Ovary (tissue), 9 donors: ENCODE data around the gene KAT6B. TPM values are rescaled to one million over a fixed set of nuclear protein-coding genes. Genes with fewer than 3 reads are reported as not detected.

ENCODE experiments used
- DNase-seq, 5 donors: peaks; one replicate each; pipeline ENCODE4 v3.0.0-alpha.2; 2019 to 2020
- H3K27ac ChIP-seq, 2 donors: fragments of 200-600 bp; one replicate each; pipeline versions ENCODE4 v1.5.1 to v1.8.0; 2019 to 2022
- H3K27me3 ChIP-seq: fragments of 200-600 bp; one replicate; pipeline ENCODE4 v1.8.0; 2022
- H3K36me3 ChIP-seq: fragments of 200-600 bp; sonication (generic); one replicate; pipeline ENCODE4 v1.5.1; 2019
- H3K4me1 ChIP-seq: one replicate; pipeline ENCODE4 v1.8.1; 2013; ENCODE audit warnings: mild to moderate bottlenecking, moderate library complexity; ENCODE audit not compliant: insufficient read depth
- H3K4me3 ChIP-seq: fragments of 200-600 bp; sonication (generic); one replicate; pipeline ENCODE4 v1.5.1; 2017
- H3K9me3 ChIP-seq, 2 donors: fragments of 200-600 bp in 1 of 2; sonication (generic) in 1 of 2; one replicate each; pipeline versions ENCODE4 v1.5.1 to v1.8.1; 2013 to 2019; ENCODE audit warnings: mild to moderate bottlenecking in 1 of 2, moderate library complexity in 1 of 2
- CTCF ChIP-seq, 3 donors: fragments of 450-650 bp in 2 of 3; fragments of 200-600 bp in 1 of 3; IDR thresholded peaks; one replicate each; pipeline versions ENCODE4 v1.5.1 to v1.8.0; 2016 to 2022; ENCODE audit warnings: antibody characterized with exemption in 3 of 3, mild to moderate bottlenecking in 1 of 3
- EP300 ChIP-seq: sonication (generic); formaldehyde crosslinking; IDR thresholded peaks from one replicate; pipeline ENCODE4 v1.6.1; 2017; ENCODE audit warnings: antibody characterized with exemption
- POLR2A ChIP-seq: fragments of 450-650 bp; IDR thresholded peaks from one replicate; pipeline ENCODE4 v1.6.1; 2017; ENCODE audit warnings: antibody characterized with exemption, mild to moderate bottlenecking, moderate library complexity
- WGBS, 3 donors: extraction: QIAGEN DNeasy Blood & Tissue Kit in 1 of 3; methylation state at CpG; one replicate each; pipeline versions ENCODE4 v1.1.5 to v1.1.7; 2013 to 2017; 5-methylcytosine and 5-hydroxymethylcytosine counted together
- intact Hi-C, 4 donors: fragments of 100-400 bp; cut with DNase I; formaldehyde crosslinking; loops; one replicate each; pipeline versions ENCODE4 v1.11.0 to v1.15.1; 2022 to 2023
- polyA plus RNA-seq, 2 donors: library from polyadenylated mRNA; stranded (reverse); fragments of 200-250 nt in 1 of 2; fragments of 350-450 nt in 1 of 2; fragmentation: Illumina TruSeq in 1 of 2; extraction: RNeasy Lipid Tissue Mini Kit (QIAGEN cat#74804) in 1 of 2; gene quantifications; one replicate each; pipeline ENCODE4 v1.2.3, GENCODE V29; 2013 to 2014
- total RNA-seq, 7 donors: library from RNA; depleted of rRNA in 2 of 7; stranded (reverse); fragments of >200 nt in 2 of 7; fragmentation: NEBNext Ultra II Directional in 3 of 7; extraction: Animal tissue kit (Norgen Biotek cat#: 25700) in 3 of 7; gene quantifications; one replicate each; pipeline versions ENCODE4 v1.1.0 to v1.2.4, GENCODE V29; 2016 to 2023
- donor health status: DM: no; HTN: no; CAD: no; lungs with moderate emphysema.
- donor health status: DM: no; HTN: no; CAD: no.
- donor health status: Bipolar disorder and iron deficiency.
- donor health status: DM: yes; HTN: yes; CAD: no.
- donor health status: DM: no; HTN: no; CAD: no.
- donor health status: DM: yes; HTN: yes; CAD: no.

KAT6B gene
- total and polyA plus RNA-seq, 9 donors, result 14.9 to 61.6 (median 49.2) TPM

GRCh38 chr10:75018686-75019307, 192.4 kb downstream of the KAT6B start:
- TF ChIP-seq EP300, result no peak
- no peak for TF ChIP-seq POLR2A
- TF ChIP-seq CTCF (IDR thresholded peaks at IDR 0.05), result no peak
- H3K4me3 ChIP-seq, result no peak overlapping the region
- no peaks in the 10 kb centered on the region for H3K36me3 ChIP-seq
- H3K27ac ChIP-seq, result no peak overlapping the region
- no peak for DNase-seq
- no peaks in the 10 kb centered on the region for H3K27me3 ChIP-seq
- no peaks in the 10 kb centered on the region for H3K9me3 ChIP-seq
- WGBS, 3 donors, result 81 to 89% (median 84%) methylated on average over 8 of the region's 8 CpGs
- H3K4me1 ChIP-seq, result peaks cover 3% of the 10 kb centered on the region
- intact Hi-C loops, result loop anchor here in 3 of 4 donors (5.0 to 10.0 kb wide), 3 partner anchors 166 to 744 kb away; no protein-coding TSS in a partner anchor

DNA sequence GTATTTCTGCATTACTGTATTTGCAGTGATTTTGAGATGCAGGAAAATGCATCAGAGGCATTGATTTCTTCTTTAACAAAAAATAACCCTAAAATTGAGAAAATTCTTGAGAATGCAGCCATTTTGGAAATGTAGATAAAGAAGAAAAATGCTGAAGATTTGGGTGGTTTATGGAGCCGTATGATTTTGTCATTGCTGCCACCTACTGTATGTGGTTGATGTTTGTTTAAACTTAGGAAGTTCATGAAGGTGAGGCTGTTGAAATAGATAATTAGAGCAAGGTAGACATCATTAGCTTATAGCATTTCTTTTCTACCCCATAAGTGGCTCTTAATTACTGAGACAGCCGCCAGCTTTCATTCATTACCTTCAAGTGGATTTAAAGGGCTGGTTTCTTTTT, 193.0 kb downstream of the KAT6B start:
- H3K4me3 ChIP-seq, result no peak overlapping the region
- no peak overlapping the region for H3K27ac ChIP-seq
- TF ChIP-seq CTCF (IDR thresholded peaks at IDR 0.05), result no peak
- no peak for TF ChIP-seq EP300
- TF ChIP-seq POLR2A, result no peak
- intact Hi-C loops, result loop anchor here in 3 of 4 donors (5.0 to 10.0 kb wide), 3 partner anchors 167 to 745 kb away; no protein-coding TSS in a partner anchor
- no peaks in the 10 kb centered on the region for H3K27me3 ChIP-seq
- H3K9me3 ChIP-seq, result no peaks in the 10 kb centered on the region
- WGBS, 3 donors, result 56 to 71% (median 62%) methylated on average over 2 of the region's 2 CpGs
- no peaks in the 10 kb centered on the region for H3K36me3 ChIP-seq
- DNase-seq, result no peak
- H3K4me1 ChIP-seq, result peaks cover 3% of the 10 kb centered on the region

DNA sequence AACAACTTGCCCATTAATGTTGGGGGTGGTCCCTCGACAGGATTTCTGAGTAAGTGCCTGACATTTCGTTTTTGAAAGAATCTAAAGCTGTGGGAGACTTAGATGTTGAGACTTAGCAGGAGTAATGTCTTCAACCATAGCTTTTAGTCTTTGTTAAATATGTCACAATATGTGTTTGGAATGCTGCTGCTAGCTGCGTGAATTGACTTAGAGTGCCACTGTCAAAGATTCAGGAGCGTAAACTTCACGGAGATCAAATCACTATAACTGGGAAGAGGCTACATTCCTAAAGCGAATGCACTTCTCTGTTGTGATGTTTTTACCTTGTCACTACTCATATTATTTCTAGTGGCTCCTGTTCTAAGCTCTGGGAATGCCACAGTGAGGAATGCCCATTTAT, 193.8 kb downstream of the KAT6B start:
- Histone ChIP-seq H3K9me3 (no peaks in the 10 kb centered on the region), H3K27ac (no peak overlapping the region), H3K4me1 (peaks cover 2% of the 10 kb centered on the region), H3K36me3 (no peaks in the 10 kb centered on the region), H3K4me3 (no peak overlapping the region), H3K27me3 (no peaks in the 10 kb centered on the region)
- 82 to 84% (median 83%) methylated on average over 6 of the region's 6 CpGs for WGBS, 3 donors
- intact Hi-C loops, result loop anchor here in 2 of 4 donors (5.0 to 10.0 kb wide), 2 partner anchors 753 to 755 kb away; no protein-coding TSS in a partner anchor
- TF ChIP-seq CTCF (IDR thresholded peaks at IDR 0.05), result no peak
- no peak for TF ChIP-seq EP300
- TF ChIP-seq POLR2A, result no peak
- no peak for DNase-seq

DNA sequence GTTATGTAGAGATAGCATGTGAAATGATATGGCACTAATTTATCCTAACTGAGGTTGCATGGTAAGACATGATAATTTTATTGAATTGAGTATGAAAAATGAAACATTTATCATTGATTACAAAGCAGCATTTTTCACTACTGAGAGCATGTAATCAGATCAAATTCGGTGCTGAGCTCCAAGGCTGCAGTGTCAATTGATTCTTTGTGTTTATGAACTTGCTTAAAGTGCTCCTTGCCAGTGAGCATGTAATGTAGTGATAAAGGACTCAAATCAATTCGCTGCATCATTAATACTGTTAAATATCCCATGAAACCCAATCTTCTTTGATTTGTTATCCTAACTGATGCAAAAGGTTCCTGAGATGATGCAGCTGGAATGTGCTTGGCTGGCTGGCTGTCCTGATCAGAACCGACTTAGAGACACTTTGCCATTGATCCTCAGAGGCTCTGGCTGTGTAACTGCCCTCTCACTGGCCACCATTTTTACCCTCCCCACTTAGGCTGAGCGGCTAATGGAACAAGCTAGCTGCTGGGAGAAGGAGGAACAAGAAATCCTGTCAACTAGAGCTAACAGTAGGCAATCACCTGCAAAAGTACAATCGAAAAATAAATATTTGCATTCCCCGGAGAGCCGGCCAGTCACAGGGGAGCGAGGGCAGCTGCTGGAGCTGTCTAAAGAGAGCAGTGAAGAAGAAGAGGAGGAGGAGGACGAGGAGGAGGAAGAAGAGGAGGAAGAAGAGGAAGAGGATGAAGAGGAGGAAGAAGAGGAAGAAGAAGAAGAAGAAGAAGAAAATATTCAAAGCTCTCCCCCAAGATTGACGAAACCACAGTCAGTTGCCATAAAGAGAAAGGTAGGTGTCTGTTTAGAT, 195.2 kb downstream of the KAT6B start:
- Histone ChIP-seq H3K9me3 (no peaks in the 10 kb centered on the region), H3K36me3 (no peaks in the 10 kb centered on the region), H3K27ac (no peak overlapping the region), H3K4me3 (no peak overlapping the region), H3K27me3 (no peaks in the 10 kb centered on the region), H3K4me1 (no peaks in the 10 kb centered on the region)
- intact Hi-C loops, result loop anchor here in 2 of 4 donors (5.0 to 10.0 kb wide), 2 partner anchors 754 to 757 kb away; no protein-coding TSS in a partner anchor
- DNase-seq, result no peak
- 71 to 85% (median 76%) methylated on average over 10 of the region's 10 CpGs for WGBS, 3 donors
- no peak for TF ChIP-seq EP300
- TF ChIP-seq CTCF (IDR thresholded peaks at IDR 0.05), result no peak
- no peak for TF ChIP-seq POLR2A
